CD8-positive, alpha-beta memory T cell (primary cell): Measurements from ENCODE around the gene RPE65. TPM values are rescaled to one million over a fixed set of nuclear protein-coding genes. Genes with fewer than 3 reads are reported as not detected.
"Not testable (repeated sequence)": the region's sequence is repeated elsewhere in the genome, so short reads cannot be mapped to it uniquely, and the experiment has no call there.

Experiments
- CTCF ChIA-PET: fragments of 350-600 bp; sonication (Branson Sonifier 250); formaldehyde crosslinking; loops from one replicate; lab custom pipeline; 2021; ENCODE audit warnings: antibody characterized with exemption; lab: Charles Lee
- POLR2A ChIA-PET: fragments of 350-600 bp; sonication (Branson Sonifier 250); formaldehyde crosslinking; loops from one replicate; lab custom pipeline; 2021; ENCODE audit warnings: antibody characterized with exemption; lab: Charles Lee
- DNase-seq, 5 donors: peaks; one replicate each; pipeline versions ENCODE4 v3.0.0 to v3.0.0-alpha.2; 2020 to 2022; ENCODE audit warnings: mixed read lengths in 1 of 5
- H3K27ac ChIP-seq: one replicate; pipeline ENCODE4 v1.7.0; 2013; ENCODE audit warnings: low read depth, mild to moderate bottlenecking, low read length, moderate library complexity
- H3K27me3 ChIP-seq: 2 replicates; pipeline ENCODE4 v1.7.0; 2013; ENCODE audit warnings: low read length, mild to moderate bottlenecking; ENCODE audit not compliant: insufficient read depth, poor library complexity, severe bottlenecking
- H3K36me3 ChIP-seq: 2 replicates; pipeline ENCODE4 v1.7.0; 2013; ENCODE audit warnings: mild to moderate bottlenecking, low read length, moderate library complexity; ENCODE audit not compliant: insufficient read depth
- H3K4me1 ChIP-seq: 2 replicates; pipeline ENCODE4 v1.7.0; 2013; ENCODE audit warnings: mild to moderate bottlenecking, low read length, moderate library complexity; ENCODE audit not compliant: insufficient read depth
- H3K4me3 ChIP-seq: 2 replicates; pipeline ENCODE4 v1.7.0; 2013; ENCODE audit warnings: mild to moderate bottlenecking, low read length
- H3K9me3 ChIP-seq: 2 replicates; pipeline ENCODE4 v1.7.0; 2013; ENCODE audit warnings: mild to moderate bottlenecking, low read length
- H3K27ac Mint-ChIP-seq, 8 donors: one replicate each; pipeline ENCODE4 v1.8.0; 2020 to 2021; ENCODE audit warnings: mixed read lengths in 8 of 8, mild to moderate bottlenecking in 6 of 8, inconsistent platforms in 3 of 8, moderate library complexity in 3 of 8
- H3K27me3 Mint-ChIP-seq, 2 donors: one replicate each; pipeline ENCODE4 v1.8.0; 2020 to 2021; ENCODE audit warnings: mixed read lengths in 2 of 2, mild to moderate bottlenecking in 1 of 2, moderate library complexity in 1 of 2
- H3K36me3 Mint-ChIP-seq, 3 donors: one replicate each; pipeline ENCODE4 v1.8.0; 2020 to 2021; ENCODE audit warnings: mixed read lengths in 3 of 3, inconsistent platforms in 1 of 3, mild to moderate bottlenecking in 1 of 3
- H3K4me1 Mint-ChIP-seq, 3 donors: one replicate each; pipeline ENCODE4 v1.8.0; 2020 to 2021; ENCODE audit warnings: mixed read lengths in 3 of 3, inconsistent platforms in 1 of 3, mild to moderate bottlenecking in 1 of 3
- H3K4me3 Mint-ChIP-seq, 7 donors: one replicate each; pipeline ENCODE4 v1.8.0; 2020 to 2021; ENCODE audit warnings: mixed read lengths in 7 of 7, mild to moderate bottlenecking in 6 of 7, moderate library complexity in 4 of 7, inconsistent platforms in 2 of 7
- H3K9me3 Mint-ChIP-seq, 5 donors: one replicate each; pipeline ENCODE4 v1.8.0; 2020 to 2022; ENCODE audit warnings: mixed read lengths in 5 of 5, mild to moderate bottlenecking in 3 of 5, moderate library complexity in 2 of 5, inconsistent platforms in 1 of 5
- polyA plus RNA-seq: library from polyadenylated mRNA; unstranded; fragments of 300-500 nt; fragmentation: Illumina TruSeq; gene quantifications from one replicate; pipeline ENCODE4 v1.2.3, GENCODE V29; 2021
- total RNA-seq, 2 experiments: library from RNA; stranded (reverse); gene quantifications; one replicate each; pipeline ENCODE4 v1.2.3, GENCODE V29; 2021

Gene RPE65
- total and polyA plus RNA-seq, 3 experiments from 2014 or later, result not detected

DNA sequence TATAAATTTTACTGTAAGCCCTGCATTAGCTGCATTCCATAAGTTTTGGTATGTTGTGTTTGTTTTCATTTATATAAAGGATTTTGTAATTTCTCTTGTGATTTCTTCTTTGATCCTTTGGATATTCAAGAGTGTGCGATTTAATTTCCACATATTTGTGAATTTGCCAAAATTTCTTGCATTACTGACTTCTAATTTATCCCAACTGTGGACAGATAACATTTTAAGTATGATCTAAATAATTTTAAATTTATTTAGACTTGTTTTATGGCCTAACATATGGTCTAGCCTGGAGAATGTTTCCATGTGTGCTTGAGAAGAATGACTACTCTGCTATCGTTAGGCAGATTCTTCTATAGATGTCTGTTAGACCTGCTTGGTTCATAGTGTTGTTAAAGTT, 23.2 kb downstream of the RPE65 start:
- Histone ChIP-seq H3K4me1 (no peaks in the 10 kb centered on the region), H3K9me3 (no peaks in the 10 kb centered on the region), H3K27me3 (no peaks in the 10 kb centered on the region), H3K4me3 (no peak overlapping the region), H3K27ac (no peak overlapping the region), H3K36me3 (no peaks in the 10 kb centered on the region)
- ChIA-PET CTCF (no interaction called here), POLR2A (no interaction called here)
- no peak overlapping the region for H3K27ac Mint-ChIP-seq
- peaks cover 0 to 2% (median 0%) of the 10 kb centered on the region in 5 donors for H3K9me3 Mint-ChIP-seq
- no peaks in the 10 kb centered on the region for H3K4me1 Mint-ChIP-seq
- no peak overlapping the region for H3K4me3 Mint-ChIP-seq
- H3K36me3 Mint-ChIP-seq, result no peaks in the 10 kb centered on the region
- H3K27me3 Mint-ChIP-seq, result peaks cover 0 to 1% of the 10 kb centered on the region in 2 donors
- DNase-seq, result no peak

DNA sequence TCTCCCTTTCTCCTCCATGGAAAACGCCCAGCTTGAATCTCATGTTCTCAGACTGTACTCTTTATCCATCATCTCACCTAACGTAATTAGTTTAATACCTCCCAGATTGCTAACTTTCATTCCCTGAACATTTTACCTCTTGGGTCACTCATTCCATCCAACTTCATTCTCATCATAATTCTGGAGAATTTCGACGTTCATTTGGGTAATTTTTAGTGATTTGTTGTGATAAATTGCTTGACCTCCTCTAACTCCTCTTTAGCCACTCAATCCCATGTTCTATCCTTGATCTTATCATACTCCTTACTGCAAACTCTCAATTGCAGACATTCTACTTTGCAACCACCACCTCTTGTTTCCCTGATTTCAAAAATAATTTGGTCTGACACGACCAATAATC, 28.4 kb downstream of the RPE65 start:
- Mint-ChIP-seq H3K9me3 (peaks cover 0 to 3% (median 2%) of the 10 kb centered on the region in 5 donors), H3K27ac (no peak overlapping the region), H3K36me3 (no peaks in the 10 kb centered on the region), H3K4me3 (no peak overlapping the region), H3K27me3 (peaks cover 0 to 3% of the 10 kb centered on the region in 2 donors), H3K4me1 (no peaks in the 10 kb centered on the region)
- ChIA-PET CTCF (no interaction called here), POLR2A (no interaction called here)
- no peaks in the 10 kb centered on the region for H3K9me3 ChIP-seq
- H3K4me1 ChIP-seq, result no peaks in the 10 kb centered on the region
- DNase-seq, result no peak
- no peak overlapping the region for H3K27ac ChIP-seq
- H3K4me3 ChIP-seq, result no peak overlapping the region
- no peaks in the 10 kb centered on the region for H3K27me3 ChIP-seq
- no peaks in the 10 kb centered on the region for H3K36me3 ChIP-seq

DNA sequence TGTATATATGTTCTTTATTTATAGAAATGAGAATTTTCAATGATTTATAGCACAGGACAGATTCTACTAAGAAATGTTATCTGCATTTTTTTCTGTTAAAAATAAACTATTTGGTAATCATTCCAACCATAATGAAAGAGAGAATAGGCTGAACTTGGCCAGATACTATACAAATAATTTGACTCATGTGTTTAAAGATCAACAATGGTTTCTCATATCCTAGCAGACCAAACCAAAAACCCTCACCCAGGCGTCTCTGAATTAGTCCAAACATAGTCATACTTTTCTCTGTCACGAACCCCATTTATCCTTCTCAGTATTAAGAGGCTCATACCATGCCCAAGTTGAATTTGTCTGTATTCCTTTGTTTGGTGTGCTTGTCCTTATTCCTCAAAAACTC, 40.3 kb downstream of the RPE65 start:
- CTCF ChIA-PET, result no interaction called here
- POLR2A ChIA-PET, result no interaction called here
- no peaks in the 10 kb centered on the region for H3K4me1 Mint-ChIP-seq
- H3K27ac Mint-ChIP-seq, result no peak overlapping the region
- no peak overlapping the region for H3K4me3 ChIP-seq
- no peak overlapping the region for H3K27ac ChIP-seq
- no peak for DNase-seq
- no peaks in the 10 kb centered on the region for H3K4me1 ChIP-seq
- peaks cover 0 to 8% (median 0%) of the 10 kb centered on the region in 5 donors for H3K9me3 Mint-ChIP-seq
- H3K27me3 Mint-ChIP-seq, result peaks cover 0 to 5% of the 10 kb centered on the region in 2 donors
- H3K36me3 ChIP-seq, result no peaks in the 10 kb centered on the region
- no peaks in the 10 kb centered on the region for H3K27me3 ChIP-seq
- no peaks in the 10 kb centered on the region for H3K9me3 ChIP-seq
- no peaks in the 10 kb centered on the region for H3K36me3 Mint-ChIP-seq
- H3K4me3 Mint-ChIP-seq, result no peak overlapping the region

DNA sequence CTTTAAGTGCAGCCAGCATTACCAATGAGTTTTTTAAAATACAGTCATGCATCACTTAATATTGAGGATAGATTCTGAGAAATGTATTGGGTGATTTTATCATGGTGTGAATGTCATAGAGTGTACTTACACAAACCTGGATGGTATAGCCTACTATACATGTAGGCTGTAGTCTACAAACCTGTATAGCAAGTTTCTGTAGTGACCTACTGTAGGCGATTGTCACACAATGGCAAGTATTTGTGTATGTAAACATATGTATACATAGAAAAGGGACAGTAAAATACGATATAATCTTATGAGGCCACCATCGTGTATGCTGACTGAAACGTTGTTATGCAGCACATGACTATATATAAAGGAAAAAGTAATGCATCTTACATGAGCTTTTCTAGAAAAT, 48.2 kb downstream of the RPE65 start:
- Mint-ChIP-seq H3K27me3 (peaks cover 1 to 3% of the 10 kb centered on the region in 2 donors), H3K4me3 (no peak overlapping the region), H3K9me3 (peaks cover 0 to 10% (median 0%) of the 10 kb centered on the region in 5 donors), H3K36me3 (no peaks in the 10 kb centered on the region), H3K4me1 (no peaks in the 10 kb centered on the region), H3K27ac (no peak overlapping the region)
- Histone ChIP-seq H3K36me3 (no peaks in the 10 kb centered on the region), H3K27me3 (no peaks in the 10 kb centered on the region), H3K4me3 (no peak overlapping the region), H3K9me3 (no peaks in the 10 kb centered on the region), H3K27ac (no peak overlapping the region), H3K4me1 (no peaks in the 10 kb centered on the region)
- no peak for DNase-seq
- POLR2A ChIA-PET, result no interaction called here
- CTCF ChIA-PET, result no interaction called here

DNA sequence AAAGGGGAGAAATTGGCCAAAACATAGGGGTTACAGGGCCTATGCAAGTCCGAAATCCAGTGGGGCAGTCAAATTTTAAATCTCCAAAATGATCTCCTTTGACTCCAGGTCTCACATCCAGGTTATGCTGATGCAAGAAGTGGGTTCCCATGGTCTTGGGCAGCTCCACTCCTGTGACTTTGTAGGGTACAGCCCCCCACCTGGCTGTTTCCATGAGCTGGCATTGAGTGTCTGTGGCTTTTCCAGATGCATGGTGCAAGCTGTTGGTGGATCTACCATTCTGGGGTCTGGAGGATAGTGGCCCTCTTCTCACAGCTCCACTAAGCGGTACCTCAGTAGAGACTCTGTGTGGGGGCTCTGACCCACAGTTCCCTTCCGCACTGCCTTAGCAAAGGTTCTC, 54.2 kb downstream of the RPE65 start:
- DNase-seq, H3K27me3 ChIP-seq, CTCF ChIA-PET, H3K36me3 ChIP-seq, H3K27ac ChIP-seq, H3K4me3 ChIP-seq, POLR2A ChIA-PET, H3K4me3 Mint-ChIP-seq, H3K27ac Mint-ChIP-seq, H3K4me1 ChIP-seq, H3K27me3 Mint-ChIP-seq, H3K9me3 Mint-ChIP-seq, H3K9me3 ChIP-seq, H3K4me1 Mint-ChIP-seq, H3K36me3 Mint-ChIP-seq: not testable (repeated sequence)

DNA sequence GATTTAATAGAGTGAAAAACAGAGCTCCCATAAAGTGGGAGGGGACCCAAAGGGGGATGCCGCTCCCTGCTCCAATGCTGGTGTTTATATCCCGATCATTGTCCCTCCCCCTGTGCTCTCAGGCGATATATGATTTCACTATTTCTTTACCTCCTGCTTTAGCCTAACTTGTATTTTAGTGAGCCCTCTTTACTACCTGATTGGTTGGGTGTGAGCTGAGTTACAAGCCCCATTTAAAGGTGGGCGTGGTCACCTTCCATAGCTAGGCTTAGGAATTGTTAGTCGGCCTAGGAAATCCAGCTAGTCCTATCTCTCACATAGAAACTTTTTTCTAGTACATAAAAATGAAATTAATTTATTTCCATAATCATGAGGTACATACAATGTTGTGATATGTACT, 57.3 kb downstream of the RPE65 start:
- POLR2A ChIA-PET, H3K36me3 Mint-ChIP-seq, H3K4me3 Mint-ChIP-seq, H3K36me3 ChIP-seq, H3K4me1 ChIP-seq, H3K4me1 Mint-ChIP-seq, CTCF ChIA-PET, H3K27ac Mint-ChIP-seq, H3K4me3 ChIP-seq, H3K9me3 ChIP-seq, H3K27me3 ChIP-seq, H3K27ac ChIP-seq, DNase-seq, H3K9me3 Mint-ChIP-seq, H3K27me3 Mint-ChIP-seq: not testable (repeated sequence)

DNA sequence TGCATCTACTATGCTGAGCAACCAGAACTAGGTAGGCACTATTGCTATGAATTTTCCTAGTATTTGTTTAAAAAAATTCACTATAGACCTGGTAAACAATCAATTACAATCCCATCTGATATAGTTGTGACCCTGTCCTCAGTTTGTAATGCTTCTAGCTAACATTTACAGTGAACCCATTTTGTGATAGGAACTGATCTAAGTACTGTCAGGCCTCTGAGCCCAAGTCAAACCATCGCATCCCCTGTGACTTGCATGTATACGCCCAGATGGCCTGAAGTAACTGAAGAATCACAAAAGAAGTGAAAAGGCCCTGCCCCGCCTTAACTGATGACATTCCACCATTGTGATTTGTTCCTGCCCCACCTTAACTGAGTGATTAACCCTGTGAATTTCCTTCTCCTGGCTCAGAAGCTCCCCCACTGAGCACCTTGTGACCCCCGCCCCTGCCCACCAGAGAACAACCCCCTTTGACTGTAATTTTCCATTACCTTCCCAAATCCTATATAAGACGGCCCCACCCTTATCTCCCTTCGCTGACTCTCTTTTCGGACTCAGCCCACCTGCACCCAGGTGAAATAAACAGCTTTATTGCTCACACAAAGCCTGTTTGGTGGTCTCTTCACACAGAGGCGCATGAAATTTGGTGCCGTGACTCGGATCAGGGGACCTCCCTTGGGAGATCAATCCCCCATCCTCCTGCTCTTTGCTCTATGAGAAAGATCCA, 63.8 kb downstream of the RPE65 start:
- H3K4me3 Mint-ChIP-seq, H3K9me3 Mint-ChIP-seq, H3K27ac Mint-ChIP-seq, DNase-seq, H3K4me3 ChIP-seq, H3K27me3 ChIP-seq, H3K36me3 Mint-ChIP-seq, CTCF ChIA-PET, H3K27me3 Mint-ChIP-seq, POLR2A ChIA-PET, H3K27ac ChIP-seq, H3K36me3 ChIP-seq, H3K4me1 Mint-ChIP-seq, H3K9me3 ChIP-seq, H3K4me1 ChIP-seq: not testable (repeated sequence)

DNA sequence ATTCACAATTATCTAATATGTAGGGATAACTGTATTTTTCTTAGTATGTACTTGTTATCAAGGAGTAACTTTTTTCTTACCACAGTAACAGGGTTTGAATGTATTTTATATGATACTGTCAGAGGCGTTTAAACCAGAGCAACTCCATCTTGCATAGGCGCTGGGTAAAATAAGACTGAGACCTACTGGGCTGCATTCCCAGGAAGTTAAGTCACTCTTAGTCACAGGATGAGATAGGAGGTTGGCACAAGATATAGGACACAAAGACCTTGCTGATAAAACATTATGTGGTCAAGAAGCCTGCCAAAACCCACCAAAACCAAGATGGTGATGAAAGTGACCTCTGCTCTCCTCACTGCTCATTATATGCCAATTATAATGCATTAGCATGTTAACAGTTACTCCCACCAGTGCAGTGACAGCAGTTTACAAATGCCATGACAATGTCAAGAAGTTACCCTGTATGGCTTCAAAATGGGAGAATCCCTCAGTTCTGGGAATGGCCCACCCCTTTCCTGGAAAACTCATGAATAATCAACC, 64.8 kb downstream of the RPE65 start:
- H3K36me3 Mint-ChIP-seq, result no peaks in the 10 kb centered on the region
- Histone ChIP-seq H3K27me3 (no peaks in the 10 kb centered on the region), H3K27ac (no peak overlapping the region), H3K4me3 (no peak overlapping the region), H3K4me1 (no peaks in the 10 kb centered on the region), H3K36me3 (no peaks in the 10 kb centered on the region), H3K9me3 (no peaks in the 10 kb centered on the region)
- H3K4me1 Mint-ChIP-seq, result no peaks in the 10 kb centered on the region
- H3K9me3 Mint-ChIP-seq, result peaks cover 0 to 3% (median 2%) of the 10 kb centered on the region in 5 donors
- ChIA-PET CTCF (no interaction called here), POLR2A (no interaction called here)
- H3K27ac Mint-ChIP-seq, result no peak overlapping the region
- no peak overlapping the region for H3K4me3 Mint-ChIP-seq
- H3K27me3 Mint-ChIP-seq, result peaks cover 0 to 3% of the 10 kb centered on the region in 2 donors
- no peak for DNase-seq
